ENCODE measurements around the gene RPS21. TPM values are rescaled to one million over a fixed set of nuclear protein-coding genes. Genes with fewer than 3 reads are reported as not detected.

Gene RPS21
- total and polyA plus RNA-seq, 2 of the 4 experiments (the other 2 are of a cell fraction), result 2,710 to 4,298 TPM

DNA sequence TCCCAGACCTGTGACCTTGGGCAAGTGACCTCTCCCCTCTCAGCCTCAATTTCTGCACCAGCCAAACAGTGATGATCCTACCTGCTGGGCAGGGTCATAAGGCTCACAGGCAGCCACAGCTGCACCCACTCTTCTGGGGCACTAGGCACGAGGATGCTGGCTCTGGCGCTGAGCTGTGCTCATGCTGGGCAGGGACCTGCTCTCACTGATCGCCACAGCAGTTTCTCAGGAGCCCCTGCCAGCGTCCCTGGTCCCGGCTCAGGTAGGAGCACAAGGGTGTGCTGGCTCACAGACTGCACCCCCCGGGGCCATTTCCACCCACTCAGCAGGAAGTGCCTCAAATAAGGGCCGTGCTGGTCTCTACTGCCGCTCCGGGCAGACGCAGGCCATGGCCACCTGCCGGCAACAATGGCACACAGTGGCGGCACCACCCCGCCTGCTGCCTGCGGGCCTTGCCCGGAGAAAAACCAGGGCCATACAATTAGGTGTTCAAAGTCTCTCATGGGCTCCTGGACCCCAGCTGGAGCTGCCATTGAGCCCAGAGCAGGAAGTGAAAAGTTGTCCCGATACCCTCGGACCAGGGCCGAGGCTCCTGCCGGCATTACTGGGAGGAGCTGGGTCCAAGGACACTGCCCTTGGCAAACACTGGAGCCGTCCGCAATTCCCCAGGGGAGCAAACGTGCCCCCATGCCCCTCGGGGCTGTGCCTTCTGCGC, 24.7 kb downstream of the RPS21 start:
- Histone ChIP-seq H3K23ac (ENCODE audit: low read depth, low read length) (no peak overlapping the region), H3K36me3 (ENCODE audit: control insufficient read depth, insufficient read depth, low read length) (no peaks in the 10 kb centered on the region), H3K56ac (ENCODE audit: extremely low read depth, insufficient read depth, low read length) (no peak overlapping the region), H2AK5ac (ENCODE audit: low read depth, low read length) (no peak overlapping the region), H4K91ac (ENCODE audit: insufficient read depth, low read depth, low read length) (no peak overlapping the region), H2BK15ac (ENCODE audit: low read depth, low read length) (no peak overlapping the region), H3K79me1 (ENCODE audit: low read depth in 1 of 2, low read length in 2 of 2) (0 out of 4 replicates have a peak, but pooled peaks cover 0 to under 1% of the 10 kb centered on the region in 2 experiments), H2BK20ac (ENCODE audit: low read depth, low read length) (no peak overlapping the region), H3K4me3 (ENCODE audit: insufficient read depth, low read depth, low read length) (no peak overlapping the region), H4K20me1 (ENCODE audit: insufficient read depth, low read length) (no peaks in the 10 kb centered on the region), H3K9ac (ENCODE audit: low read depth, low read length) (no peak overlapping the region), H2BK120ac (ENCODE audit: low read depth, low read length) (no peak overlapping the region), H4K8ac (ENCODE audit: low read depth in 2 of 2, low read length in 2 of 2) (no peak overlapping the region), H3K9me1 (ENCODE audit: insufficient read depth, low read length) (no peaks in the 10 kb centered on the region), H3K4ac (ENCODE audit: low read depth, low read length) (no peak overlapping the region), H2BK5ac (ENCODE audit: low read depth, low read length, poor library complexity, severe bottlenecking) (no peak overlapping the region), H3K27ac (ENCODE audit: insufficient read depth, low read length) (no peak overlapping the region), H3K4me1 (ENCODE audit: control insufficient read depth, insufficient read depth, low read length) (0 out of 2 replicates have a peak, but pooled peaks cover 2% of the 10 kb centered on the region), H3K27me3 (ENCODE audit: control insufficient read depth, insufficient read depth, low read length) (peaks cover 12% of the 10 kb centered on the region; the same call in 1 of the 2 replicates), H3K9me3 (ENCODE audit: control insufficient read depth, insufficient read depth, low read length) (no peaks in the 10 kb centered on the region), H3K4me2 (ENCODE audit: low read depth, low read length) (no peak overlapping the region), H3K14ac (replicated peaks; ENCODE audit: low read depth, low read length) (no peak overlapping the region), H2AK9ac (replicated peaks; ENCODE audit: low read depth, low read length, poor library complexity) (no peak overlapping the region), H2AFZ (replicated peaks; ENCODE audit: low read length, poor library complexity) (no peak overlapping the region), H3K18ac (ENCODE audit: low read depth, low read length) (no peak overlapping the region), H4K5ac (ENCODE audit: low read depth, low read length) (no peak overlapping the region)
- no TSS peak for BruUV-seq (replicated peaks)
- CTCF ChIA-PET, result no interaction called here
- dilution Hi-C loops (cut with HindIII; ENCODE audit: low sequenced_read_pairs, unreplicated experiment), result no loop called here
- POLR2A ChIA-PET (ENCODE audit: unreplicated experiment), result no interaction called here
- ATAC-seq (ENCODE audit: low read depth) (no peak), DNase-seq (no peak)
- intact Hi-C loops (cut with micrococcal nuclease), result no loop called here
- 83% methylated on average over 16 of the region's 24 CpGs; no CpG with 5 or more reads in 1 of the 2 experiments for WGBS, 2 experiments (ENCODE audit: extremely low coverage in 2 of 2, insufficient read length in 1 of 2)
- in situ Hi-C loops (cut with MboI; ENCODE audit: low sequenced_read_pairs), result no loop called here
- TF ChIP-seq RCOR1 (IDR thresholded peaks at IDR 0.05; ENCODE audit: insufficient replicate concordance, low read length), result no peak

Data from IMR-90 (cell line).